Subcutaneous adipose tissue (tissue), 4 donors: ENCODE data around the gene CAMSAP1. TPM values are rescaled to one million over a fixed set of nuclear protein-coding genes. Genes with fewer than 3 reads are reported as not detected.

Experiments used
- CTCF ChIP-seq: fragments of 450-650 bp; IDR thresholded peaks from one replicate; pipeline ENCODE4 v1.5.1; 2016; ENCODE audit warnings: low read depth, mild to moderate bottlenecking, control low read depth, antibody characterized with exemption, moderate library complexity
- total RNA-seq, 4 donors: library from RNA; depleted of rRNA; stranded (reverse); fragments of >200 nt; gene quantifications; one replicate each; pipeline ENCODE4 v1.1.0, GENCODE V29; 2016

Gene CAMSAP1
- 10 to 100 TPM; 23.6 to 35.0 (median 24.1) TPM for total RNA-seq

- TF ChIP-seq CTCF: no peak
Measured at GRCh38 chr9:135907431-135908092, at the start of gene CAMSAP1. Gene CAMSAP1 (minus strand): TSS chr9:135907546. CDS start chr9:135907159, 387 bp downstream.

DNA sequence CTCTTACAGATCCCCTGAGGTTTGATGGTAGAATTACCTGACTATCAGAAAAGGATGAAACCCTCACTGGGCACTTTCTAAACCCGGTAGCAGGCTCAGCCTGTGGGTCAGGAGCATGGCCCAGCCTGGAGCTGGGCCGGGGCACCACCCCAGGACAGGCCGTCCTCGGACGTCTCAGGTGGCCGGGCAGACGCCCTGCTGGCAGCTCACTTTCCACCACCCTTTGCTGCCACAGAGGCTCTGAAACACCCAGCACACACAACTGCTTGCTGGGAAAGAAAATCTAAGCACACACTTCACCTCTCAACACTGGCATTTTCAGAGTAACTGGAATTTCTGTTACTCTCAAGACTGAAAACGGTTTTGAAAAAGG, 49.4 kb upstream of the CAMSAP1 start:
- TF ChIP-seq CTCF: no peak

- TF ChIP-seq CTCF: no peak
Measured at GRCh38 chr9:135955934-135956801, 48.8 kb upstream of the CAMSAP1 start.

GRCh38 chr9:135952664-135953206, 45.4 kb upstream of the CAMSAP1 start:
- TF ChIP-seq CTCF: no peak

DNA sequence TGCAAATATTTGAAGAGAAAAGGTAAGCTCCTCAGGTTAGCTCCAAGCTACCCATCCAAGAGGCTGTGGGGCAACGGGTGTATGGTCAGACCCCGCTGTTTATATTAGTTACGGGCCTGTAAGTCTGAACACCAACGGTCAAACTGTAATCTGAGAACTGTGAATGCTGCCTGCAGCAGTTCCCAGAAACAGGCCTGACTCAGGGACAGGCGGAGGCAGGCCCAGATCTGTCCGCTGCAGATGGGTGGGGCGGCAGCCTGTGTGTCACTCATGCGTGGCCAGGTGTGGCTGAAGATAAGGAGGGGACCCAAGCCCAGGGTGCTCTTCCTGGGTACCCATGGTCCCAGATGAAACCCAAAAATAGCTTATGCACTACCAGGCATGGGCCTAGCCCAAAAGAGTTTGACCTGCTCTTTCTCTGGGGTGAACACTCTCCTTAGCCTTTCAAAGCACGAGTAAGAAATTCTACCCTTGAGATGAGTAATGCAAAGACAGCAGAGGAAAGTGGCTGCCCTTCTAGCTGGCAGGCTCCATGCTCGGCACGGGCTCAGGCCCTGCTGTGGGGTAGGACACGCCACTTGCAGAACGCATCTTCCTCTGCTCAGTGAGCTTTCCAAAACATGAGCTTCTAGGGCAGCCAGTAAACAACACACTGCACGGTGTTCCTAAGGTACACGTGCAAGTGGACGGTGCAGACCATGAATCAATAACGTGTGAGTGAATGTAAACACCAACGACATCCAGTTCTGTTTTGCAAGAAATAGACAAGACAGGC, 44.7 kb upstream of the CAMSAP1 start:
- TF ChIP-seq CTCF: no peak

DNA sequence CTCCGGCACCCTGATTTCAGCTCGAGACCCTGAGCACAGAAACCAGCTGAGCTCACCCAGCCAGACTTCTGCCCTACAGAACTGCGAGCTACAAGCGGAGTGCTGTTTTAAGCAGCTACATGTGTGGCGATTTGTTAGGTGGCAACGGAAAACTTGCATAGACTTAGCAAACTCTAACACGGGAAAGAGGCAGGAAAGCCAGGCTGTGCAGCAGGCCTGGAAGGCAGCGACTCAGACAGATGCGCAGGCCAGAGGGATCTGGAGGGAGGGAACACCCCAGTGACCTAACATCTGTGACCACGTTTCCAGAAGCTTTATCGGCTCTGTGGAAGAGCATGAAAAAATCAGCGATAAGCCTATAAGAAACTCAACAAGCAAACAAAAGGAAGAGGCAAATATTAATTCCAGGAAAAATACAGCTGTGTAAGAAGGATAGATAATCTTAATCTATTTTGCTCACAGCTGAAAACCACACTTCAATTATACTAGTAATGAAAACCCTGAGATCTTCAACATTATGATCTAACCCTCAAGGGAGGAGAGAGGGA, 42.9 kb upstream of the CAMSAP1 start:
- TF ChIP-seq CTCF: no peak
